CD4-positive, alpha-beta T cell treated with Interleukin-6 for 4 hours (primary cell): ENCODE measurements around the gene KLHL6.
"Not testable (repeated sequence)": the region's sequence is repeated elsewhere in the genome, so short reads cannot be mapped to it uniquely, and the experiment has no call there.

Source experiments
- DNase-seq: peaks from one replicate; pipeline ENCODE4 v3.0.0-alpha.2; 2020; ENCODE audit warnings: mixed read lengths

KLHL6 gene

GRCh38 chr3:183555541-183556081 lies at the start of gene KLHL6:
TSS of gene KLHL6 (minus strand) at chr3:183555706. CDS start at chr3:183555653, 53 bp downstream.
- peak; percentile 78 for DNase-seq

DNA sequence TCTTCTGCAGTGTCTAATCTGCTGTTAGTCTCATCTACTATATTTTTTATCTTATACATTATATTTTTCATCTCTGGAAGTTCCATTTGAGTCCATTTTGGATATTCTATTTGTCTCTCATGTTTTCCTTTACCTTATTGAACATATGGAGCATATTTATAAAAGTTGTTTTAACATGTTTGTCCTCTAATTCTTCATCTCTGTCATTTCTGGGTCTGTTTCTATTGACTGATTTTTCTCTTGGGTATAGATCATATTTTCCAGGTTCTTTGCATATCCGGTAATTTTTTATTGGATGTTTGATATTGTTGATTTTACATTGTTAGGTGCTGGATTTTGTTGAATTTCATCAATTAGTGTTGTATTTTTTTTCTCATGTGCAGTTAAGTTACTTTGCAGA lies 42.5 kb upstream of the KLHL6 start:
- no peak for DNase-seq

DNA sequence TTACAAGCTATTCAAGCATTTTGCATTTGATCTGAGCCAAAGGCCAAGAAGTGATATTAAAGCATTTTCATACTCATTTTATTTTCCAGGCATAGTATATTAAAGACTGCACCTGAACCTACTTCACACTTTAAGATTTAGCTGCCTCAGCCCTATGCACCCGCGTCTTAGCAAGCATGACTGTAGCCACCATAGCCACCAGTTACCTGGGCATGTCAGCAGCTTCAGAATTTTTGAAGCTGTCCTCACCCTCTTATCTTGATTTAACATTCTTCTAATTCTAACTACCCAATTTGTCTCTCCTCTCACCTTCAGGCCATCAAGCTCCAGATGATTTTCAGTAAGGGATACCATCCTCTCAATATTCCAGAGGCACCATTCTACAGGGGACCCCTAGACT lies 39.1 kb upstream of the KLHL6 start:
- DNase-seq: no peak

DNA sequence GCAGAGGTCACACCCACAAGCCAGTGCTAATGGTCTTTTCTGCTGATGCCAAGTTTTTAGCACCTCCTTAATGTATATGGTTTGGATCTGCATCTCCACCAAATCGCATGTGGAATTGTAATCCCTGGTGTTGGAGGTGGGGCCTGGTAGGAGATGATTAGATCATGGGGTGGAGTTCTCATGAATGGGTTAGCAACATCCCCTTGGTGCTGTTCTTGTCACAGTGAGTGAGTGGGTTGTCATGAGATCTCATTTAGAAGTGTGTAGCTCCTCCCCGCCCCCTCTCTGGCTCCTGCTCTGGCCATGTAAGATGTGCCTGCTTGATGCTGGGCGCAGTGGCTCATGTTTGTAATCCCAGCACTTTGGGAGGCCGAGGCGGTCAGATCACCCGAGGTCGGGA lies 37.3 kb upstream of the KLHL6 start:
- DNase-seq: no peak

DNA sequence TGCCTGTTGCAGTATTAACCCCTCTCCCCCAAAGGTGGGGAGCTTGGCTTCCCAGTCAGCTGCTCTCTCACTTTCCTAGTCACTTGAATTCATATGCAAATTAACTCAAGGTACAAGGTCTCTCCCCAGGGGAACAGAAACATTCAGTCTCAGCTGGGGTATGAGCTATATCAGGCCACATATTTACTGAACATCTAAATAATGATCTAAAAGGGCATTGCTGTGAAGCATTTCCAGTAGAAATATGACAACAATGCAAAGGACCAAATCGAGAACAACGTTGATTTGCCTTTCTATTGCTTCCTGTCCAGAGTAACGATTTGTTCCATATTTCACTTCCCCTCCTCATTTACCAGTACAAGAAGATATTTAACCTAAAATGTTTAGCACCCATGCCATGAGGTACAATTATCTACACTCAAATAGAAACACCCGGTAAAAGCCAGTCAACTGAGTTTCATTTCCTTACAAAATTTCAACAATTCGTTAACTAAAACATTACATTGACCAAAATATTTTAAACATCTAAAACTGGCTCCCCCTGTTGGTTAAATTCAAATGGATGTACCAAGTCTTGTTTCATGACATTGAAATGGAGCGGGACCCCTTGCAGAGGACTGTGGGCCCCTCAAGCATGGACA lies 36.5 kb upstream of the KLHL6 start:
- peak; percentile 10 for DNase-seq

- no peak for DNase-seq
Observed at GRCh38 chr3:183590442-183590841, 34.9 kb upstream of the KLHL6 start.

DNA sequence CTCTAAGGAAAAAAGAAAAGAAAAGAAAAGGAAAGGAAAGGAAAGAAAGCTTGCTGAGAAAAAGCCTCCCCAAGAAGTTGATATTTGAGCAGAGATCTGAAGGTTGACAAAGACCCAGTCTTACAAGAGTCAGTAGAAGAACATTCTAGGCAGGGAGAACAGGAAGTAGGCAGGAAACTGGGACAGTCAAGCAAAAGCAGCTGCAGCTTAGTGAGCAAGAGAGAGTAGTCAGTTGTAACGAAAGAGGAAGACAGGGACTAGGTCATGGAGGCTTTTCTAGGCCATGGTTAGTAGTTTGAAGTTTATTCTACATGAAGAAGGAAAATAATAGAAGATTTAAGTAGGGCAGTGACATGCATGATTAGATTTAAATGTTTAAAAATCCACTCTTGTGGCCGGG lies 31.8 kb upstream of the KLHL6 start:
- peak; percentile 13 for DNase-seq

- DNase-seq: peak; percentile 53
Observed at GRCh38 chr3:183586477-183586876, 31.0 kb upstream of the KLHL6 start.

- DNase-seq: no peak
Observed at GRCh38 chr3:183584914-183585280, 29.4 kb upstream of the KLHL6 start.

GRCh38 chr3:183584246-183584913 lies 28.9 kb upstream of the KLHL6 start:
- DNase-seq: no peak

GRCh38 chr3:183583331-183584245 lies 28.1 kb upstream of the KLHL6 start:
- DNase-seq: no peak

DNA sequence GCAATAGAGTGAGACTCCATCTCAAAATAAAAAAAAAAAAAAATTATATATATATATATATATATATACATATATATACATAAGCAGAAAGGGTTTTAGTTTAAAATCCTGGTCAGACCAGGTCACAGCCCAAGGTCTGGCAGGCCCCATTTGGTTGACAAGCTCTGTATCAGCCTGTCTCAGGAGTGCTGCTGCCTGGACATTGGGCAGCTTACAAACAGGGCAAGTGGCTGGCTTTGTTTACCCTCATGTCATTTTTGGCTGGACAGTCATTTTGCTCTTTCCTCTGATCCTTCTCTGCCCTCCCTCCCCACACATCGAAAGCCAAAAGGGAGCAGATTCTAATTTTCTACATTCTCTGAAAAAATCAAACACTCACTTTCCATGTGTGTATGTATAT lies 26.7 kb upstream of the KLHL6 start:
- no peak for DNase-seq

DNA sequence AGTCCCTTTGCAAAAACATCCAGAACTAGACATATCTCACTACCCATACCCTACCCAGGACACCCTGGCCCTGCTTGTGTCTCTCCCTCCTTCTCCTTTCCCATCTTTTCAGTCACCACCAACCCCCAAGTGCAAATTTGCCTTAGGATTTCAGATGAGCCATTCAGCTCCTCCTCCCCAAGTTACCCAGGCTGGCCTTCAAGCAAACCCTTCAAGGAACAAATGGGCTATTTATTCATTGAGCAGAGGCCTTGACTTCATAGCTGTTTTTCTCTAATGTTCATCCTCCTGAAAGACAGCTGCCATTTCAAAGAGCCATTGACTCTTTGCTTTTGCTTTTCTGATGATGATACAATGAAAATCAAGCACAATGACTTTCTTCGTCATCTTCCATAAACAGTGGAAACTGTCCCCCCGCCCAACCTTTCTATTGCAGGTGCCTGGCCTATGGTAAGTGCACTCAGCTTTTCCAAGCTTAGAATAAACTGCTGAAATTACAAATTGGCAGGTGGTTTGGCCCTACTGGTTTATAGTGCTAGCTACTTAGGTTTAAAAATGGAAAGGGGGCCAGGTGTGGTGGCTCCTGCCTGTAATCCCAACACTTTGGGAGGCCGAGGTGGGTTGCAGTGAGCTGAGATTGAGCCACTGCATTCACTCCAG lies 26.1 kb upstream of the KLHL6 start:
- DNase-seq: no peak

DNA sequence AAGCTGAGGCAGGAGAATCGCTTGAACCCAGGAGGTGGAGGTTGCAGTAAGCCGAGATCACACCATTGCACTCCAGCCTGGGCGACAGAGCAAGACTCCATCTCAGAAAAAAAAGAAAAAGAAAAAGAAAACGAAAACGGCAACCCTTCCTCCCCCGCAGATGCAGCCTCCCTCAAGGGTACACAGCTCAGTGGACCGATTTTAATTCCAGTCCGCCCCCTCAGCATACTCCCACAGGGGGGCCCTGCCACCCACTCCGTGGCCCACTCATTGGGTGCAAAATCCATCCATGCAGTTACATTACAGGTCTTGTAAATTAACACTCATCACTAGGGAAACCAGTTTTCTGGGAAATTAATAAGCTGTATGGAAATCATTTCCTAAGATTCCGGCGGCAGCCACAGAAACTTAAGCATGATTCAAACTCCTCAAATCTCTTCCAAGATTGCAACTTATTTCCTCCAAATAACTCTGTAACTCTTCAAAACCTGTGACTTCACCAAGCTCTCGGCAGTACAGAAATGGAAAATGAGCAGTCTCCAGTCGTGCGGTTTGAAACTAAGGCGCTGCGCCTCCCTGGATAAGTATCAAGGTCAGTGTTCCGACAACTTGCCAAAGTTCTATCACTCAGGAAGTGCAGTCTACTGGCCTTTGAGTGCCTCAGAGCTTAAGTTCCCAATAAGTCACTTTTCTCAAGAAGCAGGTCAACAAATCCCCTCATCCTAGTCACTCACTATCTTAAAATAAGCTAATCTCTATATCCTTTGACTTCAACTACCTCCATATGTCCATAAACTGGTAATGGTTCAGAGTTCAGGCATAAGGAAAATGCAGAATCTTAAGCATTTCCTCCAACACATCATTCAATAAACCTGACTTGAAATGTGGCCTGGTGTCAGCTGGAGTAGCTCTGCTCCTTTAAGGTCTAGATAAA lies 24.7 kb upstream of the KLHL6 start:
- no peak for DNase-seq

- no peak for DNase-seq
Observed at GRCh38 chr3:183578179-183578578, 22.7 kb upstream of the KLHL6 start.

DNA sequence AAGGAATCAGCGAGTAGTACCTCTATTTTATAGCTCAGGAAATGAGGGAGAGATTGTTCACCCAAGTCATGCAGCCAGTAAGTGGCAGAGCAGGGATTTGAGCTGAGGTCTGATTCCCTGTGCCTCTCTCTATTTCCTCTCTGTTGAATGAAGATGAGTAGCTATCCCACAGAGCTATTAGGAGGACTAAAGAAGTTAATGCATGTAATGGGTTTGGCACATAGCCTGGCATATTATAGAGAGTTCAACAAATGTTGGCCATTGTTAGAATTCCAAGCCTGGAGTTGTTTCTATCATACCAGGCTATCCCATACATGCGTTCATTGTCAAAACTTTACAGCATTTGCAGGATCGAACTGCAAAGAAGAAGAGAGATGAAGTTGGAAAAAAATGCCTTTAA lies 21.8 kb upstream of the KLHL6 start:
- no peak for DNase-seq

GRCh38 chr3:183576487-183577107 lies 21.1 kb upstream of the KLHL6 start:
- DNase-seq: no peak

GRCh38 chr3:183572935-183573334 lies 17.4 kb upstream of the KLHL6 start:
- no peak for DNase-seq

GRCh38 chr3:183570191-183570590 lies 14.7 kb upstream of the KLHL6 start:
- not testable (repeated sequence) for DNase-seq

- DNase-seq: no peak
Observed at GRCh38 chr3:183566880-183567279, 11.4 kb upstream of the KLHL6 start.

GRCh38 chr3:183564046-183564445 lies 8.5 kb upstream of the KLHL6 start:
- no peak for DNase-seq
